ENCODE measurements around the gene ATP6V1G3.

- no peak for TF ChIP-seq CTCF (conservative IDR thresholded peaks at IDR 0.05; ENCODE audit: low read length)
- TF ChIP-seq EZH2phosphoT487 (IDR thresholded peaks at IDR 0.05; ENCODE audit: borderline replicate concordance, low read depth, low read length), result no peak
These were observed 35.5 kb upstream of the ATP6V1G3 start for GRCh38 chr1:198575798-198576641.
